Fibroblast of pulmonary artery (primary cell): ENCODE data around the gene CBX1.

Source experiments
- DNase-seq: peaks from one replicate; pipeline ENCODE4 v3.0.0-alpha.2; 2010; ENCODE audit warnings: low read depth
- H3K4me3 ChIP-seq: replicated peaks from 2 replicates; pipeline ENCODE4 v1.5.1; 2011; ENCODE audit warnings: low read depth, mild to moderate bottlenecking, control low read depth, low read length, moderate library complexity
- CTCF ChIP-seq: IDR thresholded peaks from 2 replicates; pipeline ENCODE4 v1.5.1; 2011; ENCODE audit warnings: mild to moderate bottlenecking, control low read depth, low read length, inconsistent platforms; ENCODE audit errors: missing control alignments

CBX1 gene

GRCh38 chr17:48110761-48111160 is 9.5 kb upstream of the CBX1 start:
- DNase-seq, result no peak
- no peak for TF ChIP-seq CTCF
- no peak overlapping the region for H3K4me3 ChIP-seq

GRCh38 chr17:48107137-48108055 is 6.1 kb upstream of the CBX1 start, which contains the start of gene SNX11:
SNX11 (plus strand) TSS chr17:48107766; CDS start chr17:48112044, 4,278 bp downstream.
- DNase-seq, result peak; percentile 79

GRCh38 chr17:48106802-48107136 is 5.5 kb upstream of the CBX1 start:
- peak overlapping the region; percentile 96 for H3K4me3 ChIP-seq
- TF ChIP-seq CTCF, result no peak
- no peak for DNase-seq

More at GRCh38 chr17:48107137-48108055, 6.1 kb upstream of the CBX1 start, which contains the start of gene SNX11:
- no peak for TF ChIP-seq CTCF
- H3K4me3 ChIP-seq, result peak within 1 kb of the TSS; percentile 96

GRCh38 chr17:48104440-48104839 is 3.2 kb upstream of the CBX1 start:
- no peak for TF ChIP-seq CTCF
- no peak overlapping the region for H3K4me3 ChIP-seq
- DNase-seq, result no peak

GRCh38 chr17:48102798-48103715 is 1.8 kb upstream of the CBX1 start:
- DNase-seq, result no peak
- TF ChIP-seq CTCF, result no peak
- H3K4me3 ChIP-seq, result no peak overlapping the region

- TF ChIP-seq CTCF, result no peak
- DNase-seq, result no peak
- no peak overlapping the region for H3K4me3 ChIP-seq
Measured at GRCh38 chr17:48102043-48102750, 919 bp upstream of the CBX1 start.
